22Rv1 (cell line): ENCODE data around the gene LHX1.

Experiments
- CTCF ChIP-seq: fragments of 450-650 bp; IDR thresholded peaks from 2 replicates; pipeline ENCODE4 v1.5.1; 2017; ENCODE audit warnings: mild to moderate bottlenecking
- ZFX ChIP-seq: fragments of 450-650 bp; IDR thresholded peaks from 2 replicates; pipeline ENCODE4 v1.6.1; 2017; ENCODE audit warnings: antibody characterized with exemption, borderline replicate concordance

GRCh38 chr17:36941265-36942010 is 4.2 kb downstream of the LHX1 start:
- no peak for TF ChIP-seq CTCF
- no peak for TF ChIP-seq ZFX
